ENCODE results near the gene ODF2. TPM values are rescaled to one million over a fixed set of nuclear protein-coding genes. Genes with fewer than 3 reads are reported as not detected.

Gene ODF2
- total and polyA plus RNA-seq, 10 of the 15 experiments (the other 5 are each of a cell fraction or from before 2014, with no cell fraction given), result 8.7 to 65.1 (median 38.5) TPM

- TF ChIP-seq ZNF207 (IDR thresholded peaks at IDR 0.05; ENCODE audit: borderline replicate concordance) (no peak), POLR2AphosphoS2 (IDR thresholded peaks at IDR 0.05; ENCODE audit: low read depth, low read length) (peak; percentile 94), ZBTB4 (CRISPR knock-in tag; IDR thresholded peaks at IDR 0.05) (no peak), TAF1 (IDR thresholded peaks at IDR 0.05; ENCODE audit: borderline replicate concordance, low read depth, low read length) (no peak; the same call in 1 of the 2 replicates), MYB (IDR thresholded peaks at IDR 0.05; ENCODE audit: borderline replicate concordance, low read depth, low read length) (no peak), HSF1 (IDR thresholded peaks at IDR 0.05; ENCODE audit: low read depth, low read length) (no peak), TCF12 (IDR thresholded peaks at IDR 0.05; ENCODE audit: low read depth, low read length) (peak; percentile 4; the same call in 1 of the 2 replicates), MAX (IDR thresholded peaks at IDR 0.05; ENCODE audit: low read depth, low read length) (peak; percentile 46; the same call in 1 of the 2 replicates), EZH2 (IDR thresholded peaks at IDR 0.05; ENCODE audit: borderline replicate concordance, control insufficient read depth, low read depth, low read length) (no peak), EP300 (IDR thresholded peaks at IDR 0.05; ENCODE audit: borderline replicate concordance in 1 of 2, control insufficient read depth in 1 of 2, low read depth in 2 of 2, low read length in 2 of 2) (no peak), BCLAF1 (IDR thresholded peaks at IDR 0.05) (no peak), BRCA1 (IDR thresholded peaks at IDR 0.05; ENCODE audit: low read depth, low read length) (no peak), HDAC2 (IDR thresholded peaks at IDR 0.05) (no peak), JUNB (IDR thresholded peaks at IDR 0.05) (no peak), ZZZ3 (IDR thresholded peaks at IDR 0.05; ENCODE audit: control insufficient read depth, insufficient read length, low read depth) (no peak), BMI1 (IDR thresholded peaks at IDR 0.05; ENCODE audit: borderline replicate concordance) (no peak), ATF7 (IDR thresholded peaks at IDR 0.05; ENCODE audit: low read depth) (no peak), KAT2A (conservative IDR thresholded peaks at IDR 0.05; ENCODE audit: control insufficient read depth, low read depth, low read length) (no peak), GABPA (IDR thresholded peaks at IDR 0.05; ENCODE audit: low read depth) (0 out of 2 replicates have a peak, but pooled peaks have one; percentile 31), MTA3 (IDR thresholded peaks at IDR 0.05; ENCODE audit: borderline replicate concordance, low read length) (no peak)
Measured at GRCh38 chr9:128504485-128505413, 48.9 kb downstream of the ODF2 start, which contains the start of gene GLE1 (continued).
